Measurements from ENCODE around the gene VANGL2.
"Not testable (repeated sequence)": the region's sequence is repeated elsewhere in the genome, so short reads cannot be mapped to it uniquely, and the experiment has no call there.

The VANGL2 gene

DNA sequence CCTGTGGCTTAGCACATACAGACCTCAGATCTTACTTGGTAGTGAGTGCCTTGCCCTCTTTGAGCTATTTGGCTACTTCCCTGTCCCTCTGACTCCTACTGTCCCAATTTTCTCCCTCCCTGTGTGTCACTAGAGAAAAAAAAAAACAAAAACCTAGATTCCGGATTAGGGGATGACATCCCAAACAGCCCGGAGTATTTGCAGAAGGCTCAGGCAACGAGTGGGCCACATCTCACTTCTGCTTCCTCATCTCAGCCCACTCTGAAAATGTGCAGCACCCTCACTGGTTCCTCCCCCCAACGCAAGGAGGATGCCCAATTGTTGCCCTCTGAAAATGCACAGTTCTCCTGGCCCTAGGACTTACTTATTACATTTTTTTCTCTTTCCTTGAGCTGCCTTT lies 28.6 kb upstream of the VANGL2 start:
- no peaks in the 10 kb centered on the region for H3K27me3 ChIP-seq (ENCODE audit: insufficient read depth, low read length)
- no peak overlapping the region for H3K27ac ChIP-seq (ENCODE audit: low read length)
- H3K4me1 ChIP-seq (ENCODE audit: insufficient read depth, low read length) = peaks cover 25% of the 10 kb centered on the region
- H3K9me3 ChIP-seq (ENCODE audit: insufficient read depth, low read depth, low read length) = no peaks in the 10 kb centered on the region
- no peak overlapping the region for H3K4me3 ChIP-seq (ENCODE audit: low read length)
- no peak overlapping the region for H3K9ac ChIP-seq (ENCODE audit: low read depth, low read length)
- no peaks in the 10 kb centered on the region for H3K36me3 ChIP-seq (ENCODE audit: insufficient read depth, low read depth, low read length)

DNA sequence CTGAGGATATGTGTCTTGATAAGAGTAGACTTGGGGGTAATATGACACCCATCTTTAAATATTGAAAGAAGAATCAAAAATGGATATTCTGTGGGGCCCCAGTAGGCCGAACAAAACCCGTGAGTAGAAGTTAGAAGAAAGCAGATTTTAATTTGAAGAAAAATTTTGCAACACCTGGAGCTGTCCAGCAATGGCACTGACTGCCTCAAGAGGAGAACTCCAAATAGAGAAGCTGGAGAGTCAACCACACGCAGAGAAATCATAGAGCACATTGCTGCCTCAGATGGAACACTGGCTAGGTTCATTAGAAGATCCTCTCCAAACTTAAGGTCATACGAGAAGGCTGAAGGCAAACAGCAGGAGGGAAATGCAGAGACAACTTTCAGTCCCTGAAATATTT lies 26.7 kb upstream of the VANGL2 start:
- H3K27ac ChIP-seq (ENCODE audit: low read length) = no peak overlapping the region

DNA sequence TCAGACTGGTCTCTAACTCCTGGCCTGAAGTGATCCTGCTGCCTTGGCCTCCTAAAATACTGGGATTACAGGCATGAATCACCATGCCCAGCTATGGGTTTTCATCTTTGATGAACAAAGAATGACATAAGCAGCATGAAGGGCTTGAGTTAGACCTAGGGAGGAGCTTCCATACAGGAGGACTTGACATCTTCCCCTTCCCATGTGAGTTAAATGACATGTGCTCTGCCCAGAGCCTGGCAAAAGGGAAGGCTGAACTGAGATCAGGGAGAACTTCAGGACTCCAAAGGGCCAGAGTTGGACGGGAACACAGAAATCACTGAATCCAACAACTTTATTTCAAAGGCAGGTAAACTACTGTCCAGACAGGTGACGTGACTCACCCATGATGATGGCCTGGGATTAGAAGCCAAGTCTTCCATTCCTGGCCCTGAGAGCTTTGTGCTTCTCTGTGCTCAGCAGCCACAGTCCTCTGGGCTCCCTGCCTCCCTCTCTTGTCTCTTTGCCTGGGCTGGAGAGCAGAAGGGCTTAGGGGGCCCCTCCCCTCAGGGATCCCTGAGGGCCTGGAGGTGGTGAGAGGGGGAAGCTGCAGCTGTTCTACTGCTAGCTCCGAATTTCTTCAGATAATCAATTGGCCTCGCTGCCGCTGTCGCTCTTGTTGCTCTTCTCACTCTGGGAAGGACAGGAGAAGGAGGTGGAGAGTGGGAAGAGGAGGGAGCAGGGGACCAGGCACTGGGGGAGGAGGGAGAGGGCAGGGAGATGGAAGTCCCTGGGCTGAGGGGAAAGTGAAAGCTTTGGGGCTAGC lies 25.9 kb upstream of the VANGL2 start:
- H3K9ac ChIP-seq (ENCODE audit: low read depth, low read length) = peak overlapping the region; percentile 62
- H3K36me3 ChIP-seq (ENCODE audit: insufficient read depth, low read depth, low read length) = no peaks in the 10 kb centered on the region
- H3K27me3 ChIP-seq (ENCODE audit: insufficient read depth, low read length) = no peaks in the 10 kb centered on the region
- H3K9me3 ChIP-seq (ENCODE audit: insufficient read depth, low read depth, low read length) = no peaks in the 10 kb centered on the region
- peak overlapping the region; percentile 37; the same call in 1 of the 2 replicates for H3K4me3 ChIP-seq (ENCODE audit: low read length)
- no peak overlapping the region for H3K27ac ChIP-seq (ENCODE audit: low read length)
- peaks cover 33% of the 10 kb centered on the region for H3K4me1 ChIP-seq (ENCODE audit: insufficient read depth, low read length)

More for the DNA sequence above, 26.7 kb upstream of the VANGL2 start:
- no peaks in the 10 kb centered on the region for H3K27me3 ChIP-seq (ENCODE audit: insufficient read depth, low read length)
- peaks cover 33% of the 10 kb centered on the region for H3K4me1 ChIP-seq (ENCODE audit: insufficient read depth, low read length)
- no peak overlapping the region for H3K4me3 ChIP-seq (ENCODE audit: low read length)
- H3K9ac ChIP-seq (ENCODE audit: low read depth, low read length) = no peak overlapping the region
- no peaks in the 10 kb centered on the region for H3K9me3 ChIP-seq (ENCODE audit: insufficient read depth, low read depth, low read length)
- H3K36me3 ChIP-seq (ENCODE audit: insufficient read depth, low read depth, low read length) = no peaks in the 10 kb centered on the region

- peak overlapping the region; percentile 37; the same call in 1 of the 2 replicates for H3K4me3 ChIP-seq (ENCODE audit: low read length)
- no peaks in the 10 kb centered on the region for H3K9me3 ChIP-seq (ENCODE audit: insufficient read depth, low read depth, low read length)
- H3K9ac ChIP-seq (ENCODE audit: low read depth, low read length) = peak overlapping the region; percentile 62
- no peaks in the 10 kb centered on the region for H3K27me3 ChIP-seq (ENCODE audit: insufficient read depth, low read length)
- no peaks in the 10 kb centered on the region for H3K36me3 ChIP-seq (ENCODE audit: insufficient read depth, low read depth, low read length)
- peaks cover 33% of the 10 kb centered on the region for H3K4me1 ChIP-seq (ENCODE audit: insufficient read depth, low read length)
- no peak overlapping the region for H3K27ac ChIP-seq (ENCODE audit: low read length)
These were observed 24.4 kb upstream of the VANGL2 start for GRCh38 chr1:160375788-160376524.

- Histone ChIP-seq H3K27ac (ENCODE audit: low read length) (no peak overlapping the region), H3K9ac (ENCODE audit: low read depth, low read length) (peak overlapping the region; percentile 62; the same call in 1 of the 2 replicates)
These were observed 23.7 kb upstream of the VANGL2 start for GRCh38 chr1:160376525-160377131.

GRCh38 chr1:160377585-160378206 lies 22.7 kb upstream of the VANGL2 start:
- Histone ChIP-seq H3K9me3 (ENCODE audit: insufficient read depth, low read depth, low read length) (no peaks in the 10 kb centered on the region), H3K36me3 (ENCODE audit: insufficient read depth, low read depth, low read length) (no peaks in the 10 kb centered on the region), H3K27ac (ENCODE audit: low read length) (no peak overlapping the region), H3K4me1 (ENCODE audit: insufficient read depth, low read length) (peaks cover 33% of the 10 kb centered on the region), H3K27me3 (ENCODE audit: insufficient read depth, low read length) (no peaks in the 10 kb centered on the region), H3K9ac (ENCODE audit: low read depth, low read length) (no peak overlapping the region), H3K4me3 (ENCODE audit: low read length) (no peak overlapping the region)

More at GRCh38 chr1:160376525-160377131, 23.7 kb upstream of the VANGL2 start:
- no peaks in the 10 kb centered on the region for H3K27me3 ChIP-seq (ENCODE audit: insufficient read depth, low read length)
- H3K36me3 ChIP-seq (ENCODE audit: insufficient read depth, low read depth, low read length) = no peaks in the 10 kb centered on the region
- H3K9me3 ChIP-seq (ENCODE audit: insufficient read depth, low read depth, low read length) = no peaks in the 10 kb centered on the region
- H3K4me1 ChIP-seq (ENCODE audit: insufficient read depth, low read length) = peaks cover 33% of the 10 kb centered on the region
- H3K4me3 ChIP-seq (ENCODE audit: low read length) = peak overlapping the region; percentile 37; the same call in 1 of the 2 replicates

GRCh38 chr1:160384812-160385211 lies 15.6 kb upstream of the VANGL2 start:
- not testable (repeated sequence) for H3K4me1 ChIP-seq (ENCODE audit: insufficient read depth, low read length); H3K9me3 ChIP-seq (ENCODE audit: insufficient read depth, low read depth, low read length); H3K36me3 ChIP-seq (ENCODE audit: insufficient read depth, low read depth, low read length); H3K27ac ChIP-seq (ENCODE audit: low read length); H3K4me3 ChIP-seq (ENCODE audit: low read length); H3K9ac ChIP-seq (ENCODE audit: low read depth, low read length); H3K27me3 ChIP-seq (ENCODE audit: insufficient read depth, low read length)

GRCh38 chr1:160388406-160388805 lies 12.0 kb upstream of the VANGL2 start:
- H3K9me3 ChIP-seq (ENCODE audit: insufficient read depth, low read depth, low read length); H3K27ac ChIP-seq (ENCODE audit: low read length); H3K4me3 ChIP-seq (ENCODE audit: low read length); H3K36me3 ChIP-seq (ENCODE audit: insufficient read depth, low read depth, low read length); H3K4me1 ChIP-seq (ENCODE audit: insufficient read depth, low read length); H3K27me3 ChIP-seq (ENCODE audit: insufficient read depth, low read length); H3K9ac ChIP-seq (ENCODE audit: low read depth, low read length): not testable (repeated sequence)

GRCh38 chr1:160394673-160395072 lies 5.7 kb upstream of the VANGL2 start:
- H3K27me3 ChIP-seq (ENCODE audit: insufficient read depth, low read length) = no peaks in the 10 kb centered on the region
- no peaks in the 10 kb centered on the region for H3K36me3 ChIP-seq (ENCODE audit: insufficient read depth, low read depth, low read length)
- no peak overlapping the region for H3K27ac ChIP-seq (ENCODE audit: low read length)
- no peaks in the 10 kb centered on the region for H3K9me3 ChIP-seq (ENCODE audit: insufficient read depth, low read depth, low read length)
- peaks cover 13% of the 10 kb centered on the region; the same call in 1 of the 2 replicates for H3K4me1 ChIP-seq (ENCODE audit: insufficient read depth, low read length)
- no peak overlapping the region for H3K9ac ChIP-seq (ENCODE audit: low read depth, low read length)
- no peak overlapping the region for H3K4me3 ChIP-seq (ENCODE audit: low read length)

DNA sequence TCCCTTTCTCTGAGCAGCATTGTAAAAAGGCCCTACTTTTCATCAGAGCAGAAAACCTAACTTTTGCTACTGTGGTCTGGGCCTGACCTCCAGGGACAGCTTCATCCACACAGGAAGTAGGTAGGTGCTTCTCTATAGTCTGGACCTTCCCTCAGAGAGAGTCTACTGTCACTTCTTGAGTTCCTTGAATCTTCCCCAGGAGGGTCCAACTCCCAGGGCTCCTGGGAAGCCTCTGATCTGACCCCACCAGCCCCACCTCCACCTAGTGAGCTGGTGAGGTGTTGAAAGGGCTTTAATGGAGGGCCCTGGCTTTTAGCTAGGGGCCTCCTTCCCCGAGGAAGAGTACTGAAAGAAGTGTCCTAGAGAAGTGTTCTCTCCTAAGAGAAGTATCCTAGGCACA lies 2.7 kb upstream of the VANGL2 start:
- H3K9ac ChIP-seq (ENCODE audit: low read depth, low read length) = no peak overlapping the region
- H3K36me3 ChIP-seq (ENCODE audit: insufficient read depth, low read depth, low read length) = no peaks in the 10 kb centered on the region
- no peaks in the 10 kb centered on the region for H3K27me3 ChIP-seq (ENCODE audit: insufficient read depth, low read length)
- H3K4me3 ChIP-seq (ENCODE audit: low read length) = no peak overlapping the region
- no peaks in the 10 kb centered on the region for H3K9me3 ChIP-seq (ENCODE audit: insufficient read depth, low read depth, low read length)
- no peak overlapping the region for H3K27ac ChIP-seq (ENCODE audit: low read length)
- H3K4me1 ChIP-seq (ENCODE audit: insufficient read depth, low read length) = peaks cover 23% of the 10 kb centered on the region

DNA sequence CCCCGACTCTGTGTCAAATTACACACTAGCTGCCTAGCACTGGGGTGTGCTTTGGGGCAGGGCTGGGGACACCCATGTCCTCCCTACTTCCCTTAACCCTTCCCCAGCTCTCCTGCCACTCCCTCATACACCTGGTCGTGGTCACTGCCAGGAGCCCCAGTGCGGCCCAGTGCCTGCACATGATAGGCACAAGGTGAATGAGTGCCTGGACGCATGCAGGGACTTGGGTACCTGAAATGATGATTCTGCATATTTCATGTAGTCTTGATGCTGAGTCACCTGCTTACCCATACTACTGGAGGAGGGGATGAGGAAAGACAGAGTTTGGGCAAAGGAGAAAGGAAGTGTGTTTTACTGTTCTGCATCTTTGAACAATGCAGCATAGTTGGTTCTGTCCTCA lies 1.5 kb upstream of the VANGL2 start:
- no peaks in the 10 kb centered on the region for H3K9me3 ChIP-seq (ENCODE audit: insufficient read depth, low read depth, low read length)
- peak overlapping the region; percentile 89; the same call in 1 of the 2 replicates for H3K9ac ChIP-seq (ENCODE audit: low read depth, low read length)
- H3K4me3 ChIP-seq (ENCODE audit: low read length) = 0 out of 2 replicates have a peak overlapping the region, but pooled peaks have one; percentile 81
- no peaks in the 10 kb centered on the region for H3K36me3 ChIP-seq (ENCODE audit: insufficient read depth, low read depth, low read length)
- H3K4me1 ChIP-seq (ENCODE audit: insufficient read depth, low read length) = peaks cover 35% of the 10 kb centered on the region
- H3K27ac ChIP-seq (ENCODE audit: low read length) = peak overlapping the region; percentile 88
- no peaks in the 10 kb centered on the region for H3K27me3 ChIP-seq (ENCODE audit: insufficient read depth, low read length)
